Measurements from ENCODE around the gene CALN1.

CALN1 gene

GRCh38 chr7:71753236-71753635 lies 658.9 kb downstream of the CALN1 start:
- Histone ChIP-seq H3K4me3 (ENCODE audit: severe bottlenecking) (no peak overlapping the region), H3K27ac (ENCODE audit: poor library complexity, severe bottlenecking) (no peak overlapping the region), H3K27me3 (ENCODE audit: insufficient read depth, poor library complexity, severe bottlenecking) (no peaks in the 10 kb centered on the region), H3K4me1 (ENCODE audit: insufficient read depth, poor library complexity, severe bottlenecking) (no peaks in the 10 kb centered on the region), H3K9me3 (ENCODE audit: severe bottlenecking) (peaks cover 3% of the 10 kb centered on the region), H3K36me3 (ENCODE audit: low read depth) (no peaks in the 10 kb centered on the region)
- no peak for ATAC-seq (ENCODE audit: low read depth)
- no peak for DNase-seq (ENCODE audit: low spot score)
- no peak for TF ChIP-seq CTCF (IDR thresholded peaks at IDR 0.05; ENCODE audit: poor library complexity, severe bottlenecking)

GRCh38 chr7:71752171-71752935 lies 659.8 kb downstream of the CALN1 start:
- no peak for DNase-seq (ENCODE audit: low spot score)
- Histone ChIP-seq H3K9me3 (ENCODE audit: severe bottlenecking) (peaks cover 3% of the 10 kb centered on the region), H3K36me3 (ENCODE audit: low read depth) (no peaks in the 10 kb centered on the region), H3K27ac (ENCODE audit: poor library complexity, severe bottlenecking) (no peak overlapping the region), H3K4me1 (ENCODE audit: insufficient read depth, poor library complexity, severe bottlenecking) (no peaks in the 10 kb centered on the region), H3K4me3 (ENCODE audit: severe bottlenecking) (no peak overlapping the region), H3K27me3 (ENCODE audit: insufficient read depth, poor library complexity, severe bottlenecking) (no peaks in the 10 kb centered on the region)
- peak; percentile 75 for TF ChIP-seq CTCF (IDR thresholded peaks at IDR 0.05; ENCODE audit: poor library complexity, severe bottlenecking)
- peak; percentile 81 for ATAC-seq (ENCODE audit: low read depth)

DNA sequence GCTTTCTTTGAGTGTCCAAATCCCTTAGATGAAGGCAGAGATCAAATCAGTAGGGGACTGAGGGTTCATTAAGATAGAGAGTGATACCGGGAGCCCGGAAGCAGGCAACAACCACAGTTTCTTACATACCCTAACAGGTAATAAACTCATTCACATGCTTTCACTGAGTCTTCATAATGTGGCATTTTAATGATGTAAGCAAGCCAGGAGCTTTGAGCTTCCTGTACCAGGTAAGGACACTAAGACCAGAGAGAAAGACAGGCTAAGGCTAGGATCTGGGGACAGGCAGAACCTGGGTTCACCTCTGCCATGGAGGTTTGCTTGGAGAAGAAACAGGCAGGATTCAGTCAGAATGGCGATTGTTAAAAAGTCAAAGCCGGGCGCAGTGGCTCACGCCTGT lies 661.8 kb downstream of the CALN1 start:
- TF ChIP-seq CTCF (IDR thresholded peaks at IDR 0.05; ENCODE audit: poor library complexity, severe bottlenecking) = no peak
- Histone ChIP-seq H3K27ac (ENCODE audit: poor library complexity, severe bottlenecking) (no peak overlapping the region), H3K4me3 (ENCODE audit: severe bottlenecking) (no peak overlapping the region), H3K27me3 (ENCODE audit: insufficient read depth, poor library complexity, severe bottlenecking) (no peaks in the 10 kb centered on the region), H3K4me1 (ENCODE audit: insufficient read depth, poor library complexity, severe bottlenecking) (no peaks in the 10 kb centered on the region), H3K9me3 (ENCODE audit: severe bottlenecking) (no peaks in the 10 kb centered on the region), H3K36me3 (ENCODE audit: low read depth) (no peaks in the 10 kb centered on the region)
- ATAC-seq (ENCODE audit: low read depth) (no peak), DNase-seq (ENCODE audit: low spot score) (no peak)

DNA sequence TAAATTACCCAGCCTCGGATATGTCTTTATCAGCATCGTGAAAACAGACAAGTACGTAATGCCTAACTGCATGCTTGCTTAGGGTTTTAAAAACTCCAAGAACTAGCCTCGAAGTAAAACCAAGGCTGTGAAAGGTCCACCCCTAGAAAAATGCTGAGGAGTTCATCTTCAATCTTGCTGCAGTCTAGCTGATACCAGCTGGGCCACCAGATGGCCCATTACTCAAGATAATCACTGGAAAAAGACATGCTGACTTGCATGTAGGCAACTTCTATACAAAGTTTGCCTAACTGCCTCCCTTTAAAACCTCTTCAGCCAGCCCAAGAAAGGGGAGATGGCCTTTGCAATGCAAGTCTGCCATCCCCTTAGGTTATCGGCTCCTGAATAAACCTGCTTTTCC lies 666.1 kb downstream of the CALN1 start:
- TF ChIP-seq CTCF (IDR thresholded peaks at IDR 0.05; ENCODE audit: poor library complexity, severe bottlenecking) = no peak
- DNase-seq (ENCODE audit: low spot score) = no peak
- ATAC-seq (ENCODE audit: low read depth) = no peak
- H3K36me3 ChIP-seq (ENCODE audit: low read depth) = no peaks in the 10 kb centered on the region
- H3K27ac ChIP-seq (ENCODE audit: poor library complexity, severe bottlenecking) = no peak overlapping the region
- H3K27me3 ChIP-seq (ENCODE audit: insufficient read depth, poor library complexity, severe bottlenecking) = no peaks in the 10 kb centered on the region
- no peaks in the 10 kb centered on the region for H3K9me3 ChIP-seq (ENCODE audit: severe bottlenecking)
- no peak overlapping the region for H3K4me3 ChIP-seq (ENCODE audit: severe bottlenecking)
- no peaks in the 10 kb centered on the region for H3K4me1 ChIP-seq (ENCODE audit: insufficient read depth, poor library complexity, severe bottlenecking)

- Histone ChIP-seq H3K4me1 (ENCODE audit: insufficient read depth, poor library complexity, severe bottlenecking) (no peaks in the 10 kb centered on the region), H3K4me3 (ENCODE audit: severe bottlenecking) (no peak overlapping the region), H3K27ac (ENCODE audit: poor library complexity, severe bottlenecking) (no peak overlapping the region), H3K36me3 (ENCODE audit: low read depth) (no peaks in the 10 kb centered on the region), H3K27me3 (ENCODE audit: insufficient read depth, poor library complexity, severe bottlenecking) (no peaks in the 10 kb centered on the region), H3K9me3 (ENCODE audit: severe bottlenecking) (no peaks in the 10 kb centered on the region)
- ATAC-seq (ENCODE audit: low read depth) (no peak), DNase-seq (ENCODE audit: low spot score) (no peak)
- no peak for TF ChIP-seq CTCF (IDR thresholded peaks at IDR 0.05; ENCODE audit: poor library complexity, severe bottlenecking)
Measured at GRCh38 chr7:71740174-71740560, 672.0 kb downstream of the CALN1 start.

Measured in RWPE2 (cell line).